ENCODE measurements around the gene IFI16. TPM values are rescaled to one million over a fixed set of nuclear protein-coding genes. Genes with fewer than 3 reads are reported as not detected.

Gene IFI16
- total RNA-seq, 4 donors from 2014 or later = 46.1 to 154 (median 96.9) TPM

DNA sequence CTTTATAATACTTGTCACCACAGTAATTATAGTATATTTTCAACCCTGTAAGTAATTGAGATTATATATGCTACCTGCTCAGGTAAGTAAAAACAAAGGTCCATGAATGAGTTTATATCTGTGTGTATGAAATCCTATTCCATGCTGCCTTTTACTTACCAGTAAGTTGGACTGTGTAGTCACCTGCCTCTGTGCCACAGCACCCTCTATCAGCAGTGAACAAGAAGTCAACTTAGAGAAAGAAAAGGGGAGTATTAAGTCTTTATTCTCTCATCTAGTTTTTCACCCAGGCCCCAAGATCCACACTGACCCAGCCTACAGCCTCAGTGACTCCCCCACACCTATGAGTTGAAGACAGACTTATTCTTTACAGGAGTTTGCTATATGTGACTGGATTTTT, 36.9 kb upstream of the IFI16 start:
- Histone ChIP-seq H3K27me3 (no peaks in the 10 kb centered on the region), H3K4me1 (no peaks in the 10 kb centered on the region), H3K9me3 (no peaks in the 10 kb centered on the region), H3K36me3 (no peaks in the 10 kb centered on the region), H3K27ac (no peak overlapping the region), H3K4me3 (no peak overlapping the region)
- DNase-seq = no peak
- TF ChIP-seq POLR2A (IDR thresholded peaks at IDR 0.05) (no peak), CTCF (IDR thresholded peaks at IDR 0.05) (peak in 1 of 6 experiments; percentile 12)
- intact Hi-C loops (cut with DNase I) = no loop called here

DNA sequence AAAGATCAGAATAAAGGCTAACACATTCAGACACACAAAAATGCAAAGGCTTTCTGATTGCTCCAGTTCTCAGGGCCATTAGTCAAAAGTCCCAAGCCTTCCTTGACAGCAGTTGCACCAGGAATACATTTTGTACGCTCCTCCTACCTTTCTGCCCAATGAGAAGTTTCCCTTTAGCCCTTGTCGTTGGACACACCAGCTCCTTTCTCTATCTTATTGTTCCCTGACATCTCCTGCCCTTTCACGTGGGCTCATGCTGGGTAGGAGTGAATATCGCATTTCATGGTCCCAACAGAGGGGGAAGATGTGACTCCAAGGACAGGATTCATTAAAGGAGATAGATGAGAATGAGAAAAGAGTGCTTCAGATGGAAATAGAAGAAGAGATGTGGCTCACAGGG, 33.5 kb upstream of the IFI16 start:
- Histone ChIP-seq H3K4me3 (no peak overlapping the region), H3K4me1 (no peaks in the 10 kb centered on the region), H3K9me3 (peaks cover 0 to 7% (median 0%) of the 10 kb centered on the region in 3 donors), H3K27ac (no peak overlapping the region), H3K27me3 (no peaks in the 10 kb centered on the region), H3K36me3 (no peaks in the 10 kb centered on the region)
- no peak for TF ChIP-seq CTCF (IDR thresholded peaks at IDR 0.05)
- TF ChIP-seq POLR2A (IDR thresholded peaks at IDR 0.05) = no peak
- 17 to 36% methylated on average over 3 to 4 of the region's 4 CpGs for WGBS, 2 donors
- no peak for DNase-seq
- intact Hi-C loops (cut with DNase I) = no loop called here

GRCh38 chr1:158978730-158979129, 31.0 kb upstream of the IFI16 start:
- DNase-seq = no peak
- TF ChIP-seq POLR2A (IDR thresholded peaks at IDR 0.05) = no peak
- no peak for TF ChIP-seq CTCF (IDR thresholded peaks at IDR 0.05)
- peaks cover 0 to 9% (median 0%) of the 10 kb centered on the region in 3 donors for H3K9me3 ChIP-seq
- 50% methylated on average over 2 of the region's 2 CpGs for WGBS, 2 donors
- no peaks in the 10 kb centered on the region for H3K27me3 ChIP-seq
- H3K4me1 ChIP-seq = no peaks in the 10 kb centered on the region
- no peak overlapping the region for H3K27ac ChIP-seq
- intact Hi-C loops (cut with DNase I) = no loop called here
- no peak overlapping the region for H3K4me3 ChIP-seq
- H3K36me3 ChIP-seq = no peaks in the 10 kb centered on the region

DNA sequence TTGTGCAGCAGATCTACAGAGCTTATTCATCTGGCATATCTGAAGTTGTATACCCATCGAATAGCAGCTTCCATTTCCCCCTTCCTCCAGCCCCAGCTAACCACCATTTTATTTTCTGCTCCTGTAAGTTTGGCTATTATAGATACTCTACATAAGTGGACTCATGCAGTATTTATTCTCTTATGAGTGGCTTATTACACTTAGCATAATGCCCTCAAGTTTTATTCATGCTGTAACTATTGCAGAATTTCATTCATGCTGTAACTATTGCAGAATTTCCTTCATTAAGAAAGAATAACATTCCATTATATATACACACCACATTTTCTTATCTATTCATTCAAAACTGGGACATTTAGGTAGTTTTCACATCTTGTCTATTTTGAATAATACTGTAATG, 30.5 kb upstream of the IFI16 start:
- no peak for TF ChIP-seq POLR2A (IDR thresholded peaks at IDR 0.05)
- TF ChIP-seq CTCF (IDR thresholded peaks at IDR 0.05) = no peak

GRCh38 chr1:158983235-158983634, 26.5 kb upstream of the IFI16 start:
- H3K4me3 ChIP-seq = no peak overlapping the region
- intact Hi-C loops (cut with DNase I) = no loop called here
- no peaks in the 10 kb centered on the region for H3K36me3 ChIP-seq
- DNase-seq = no peak
- 67 to 81% methylated on average over 2 of the region's 2 CpGs for WGBS, 2 donors
- H3K4me1 ChIP-seq = no peaks in the 10 kb centered on the region
- no peak overlapping the region for H3K27ac ChIP-seq
- H3K9me3 ChIP-seq = peaks cover 0 to 9% (median 0%) of the 10 kb centered on the region in 3 donors
- H3K27me3 ChIP-seq = no peaks in the 10 kb centered on the region
- TF ChIP-seq CTCF (IDR thresholded peaks at IDR 0.05) = no peak

More for the DNA sequence above, 30.5 kb upstream of the IFI16 start:
- DNase-seq = no peak
- H3K4me3 ChIP-seq = no peak overlapping the region
- no peaks in the 10 kb centered on the region for H3K36me3 ChIP-seq
- intact Hi-C loops (cut with DNase I) = no loop called here
- H3K27me3 ChIP-seq = no peaks in the 10 kb centered on the region
- no peaks in the 10 kb centered on the region for H3K4me1 ChIP-seq
- 45 to 55% methylated on average over 1 of the region's 1 CpG for WGBS, 2 donors
- H3K9me3 ChIP-seq = peaks cover 0 to 9% (median 0%) of the 10 kb centered on the region in 3 donors
- no peak overlapping the region for H3K27ac ChIP-seq

Data from esophagus squamous epithelium (tissue), 5 donors.